HCEC 1CT (cell line): ENCODE data around the gene LRRC46.

Experiments
- DNase-seq: peaks from one replicate; pipeline ENCODE4 v3.0.0-alpha.2; 2017

LRRC46 gene

GRCh38 chr17:47879776-47880454, 48.4 kb downstream of the LRRC46 start:
- no peak for DNase-seq

GRCh38 chr17:47882247-47882646, 50.8 kb downstream of the LRRC46 start:
- DNase-seq = no peak

- no peak for DNase-seq
Measured at GRCh38 chr17:47882695-47883588, 51.5 kb downstream of the LRRC46 start.

GRCh38 chr17:47883589-47884426, 52.3 kb downstream of the LRRC46 start:
- no peak for DNase-seq

- no peak for DNase-seq
Measured at GRCh38 chr17:47884427-47884740, 52.9 kb downstream of the LRRC46 start.

GRCh38 chr17:47884905-47885730, 53.6 kb downstream of the LRRC46 start:
- no peak for DNase-seq
